Fibroblast of lung (primary cell): ENCODE data around the gene FHL2.

ENCODE experiments used
- CTCF ChIP-seq, 2 donors: IDR thresholded peaks in 1 of 2; conservative IDR thresholded peaks in 1 of 2; 1 replicate in 1 of 2; 2 replicates in 1 of 2; pipeline ENCODE4 v1.5.1; 2011 to 2012; ENCODE audit warnings: low read length in 2 of 2, control low read depth in 1 of 2, inconsistent platforms in 1 of 2, low read depth in 1 of 2, mild to moderate bottlenecking in 1 of 2
- EZH2 ChIP-seq: IDR thresholded peaks from 2 replicates; pipeline ENCODE4 v1.5.1; 2012; ENCODE audit warnings: low read length, control low read depth, mild to moderate bottlenecking; ENCODE audit errors: missing control alignments

DNA sequence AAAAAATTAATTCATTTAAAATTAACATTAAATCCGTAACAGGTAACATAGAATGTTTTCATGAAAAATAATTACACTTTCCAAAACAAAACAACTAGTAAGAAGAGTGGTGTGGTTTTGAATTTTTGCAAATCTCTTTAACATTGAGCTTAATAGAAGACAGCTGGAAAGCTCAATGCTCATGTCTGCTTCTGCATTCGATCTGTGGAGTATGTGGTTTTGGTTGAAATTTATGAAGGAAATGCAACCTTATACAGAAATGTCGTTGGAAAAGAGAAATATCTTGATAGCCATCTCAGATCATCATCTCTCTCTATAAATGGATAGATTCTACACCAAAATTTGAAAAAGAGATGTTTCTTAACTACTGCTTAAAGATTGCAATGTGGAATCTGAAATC lies 17.3 kb upstream of the FHL2 start:
- TF ChIP-seq CTCF (conservative IDR thresholded peaks at IDR 0.05 in 1 of 2, IDR thresholded peaks at IDR 0.05 in 1 of 2; ENCODE audit: low read depth in 1 of 2, low read length in 2 of 2) (no peak), EZH2 (no peak)
